ENCODE results near the gene TSACC.

GRCh38 chr1:156376146-156376545 is 37.8 kb downstream of the TSACC start:
- no peak for TF ChIP-seq CTCF (IDR thresholded peaks at IDR 0.05)
- TF ChIP-seq POLR2A (IDR thresholded peaks at IDR 0.05): no peak
